H1 (cell line): ENCODE results near the gene HDAC9.

ENCODE experiments used
- CBX5 ChIP-seq: fragments of 300-800, 300-1000 bp; sonication (generic); IDR thresholded peaks from 2 replicates; pipeline ENCODE4 v1.7.1; 2016; ENCODE audit warnings: antibody characterized with exemption, low read length, low read depth
- CEBPB ChIP-seq: IDR thresholded peaks from 2 replicates; pipeline ENCODE4 v1.6.1; 2012; ENCODE audit warnings: low read depth, low read length
- GABPA ChIP-seq: IDR thresholded peaks from 2 replicates; pipeline ENCODE4 v1.6.1; 2011; ENCODE audit warnings: mild to moderate bottlenecking, low read length, moderate library complexity, borderline replicate concordance; ENCODE audit not compliant: insufficient read depth
- TF ChIP-seq, protein P1 (sequence below), 3 experiments: IDR thresholded peaks; 1 replicate in 2 of 3; 2 replicates in 1 of 3; pipeline versions ENCODE4 v1.5.1 to v1.6.1; 2011; ENCODE audit warnings: low read length in 3 of 3, mild to moderate bottlenecking in 3 of 3, inconsistent platforms in 2 of 3, low read depth in 1 of 3, moderate library complexity in 1 of 3; ENCODE audit not compliant: insufficient read depth in 1 of 3; ENCODE audit errors: control extremely low read depth in 1 of 3

DNA sequence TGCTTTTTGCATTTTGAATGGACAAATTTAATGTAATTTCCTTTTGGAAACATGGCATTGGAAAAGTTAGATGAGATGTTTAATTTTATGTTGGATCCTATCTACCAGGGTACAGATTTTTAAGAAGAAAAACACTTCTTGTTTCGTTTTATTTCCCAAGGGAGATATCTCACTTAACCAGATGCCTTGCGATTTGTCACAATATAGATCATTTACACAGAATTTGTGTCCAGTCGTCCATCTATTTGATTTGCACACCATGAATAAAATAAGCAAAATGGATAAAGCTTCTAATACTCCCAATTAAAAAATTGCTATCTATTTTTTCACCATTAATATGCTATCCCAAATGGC, 25.7 kb downstream of the HDAC9 start:
- TF ChIP-seq GABPA: no peak
- TF ChIP-seq CEBPB: no peak
- TF ChIP-seq CBX5: no peak
- TF ChIP-seq, protein P1, sequence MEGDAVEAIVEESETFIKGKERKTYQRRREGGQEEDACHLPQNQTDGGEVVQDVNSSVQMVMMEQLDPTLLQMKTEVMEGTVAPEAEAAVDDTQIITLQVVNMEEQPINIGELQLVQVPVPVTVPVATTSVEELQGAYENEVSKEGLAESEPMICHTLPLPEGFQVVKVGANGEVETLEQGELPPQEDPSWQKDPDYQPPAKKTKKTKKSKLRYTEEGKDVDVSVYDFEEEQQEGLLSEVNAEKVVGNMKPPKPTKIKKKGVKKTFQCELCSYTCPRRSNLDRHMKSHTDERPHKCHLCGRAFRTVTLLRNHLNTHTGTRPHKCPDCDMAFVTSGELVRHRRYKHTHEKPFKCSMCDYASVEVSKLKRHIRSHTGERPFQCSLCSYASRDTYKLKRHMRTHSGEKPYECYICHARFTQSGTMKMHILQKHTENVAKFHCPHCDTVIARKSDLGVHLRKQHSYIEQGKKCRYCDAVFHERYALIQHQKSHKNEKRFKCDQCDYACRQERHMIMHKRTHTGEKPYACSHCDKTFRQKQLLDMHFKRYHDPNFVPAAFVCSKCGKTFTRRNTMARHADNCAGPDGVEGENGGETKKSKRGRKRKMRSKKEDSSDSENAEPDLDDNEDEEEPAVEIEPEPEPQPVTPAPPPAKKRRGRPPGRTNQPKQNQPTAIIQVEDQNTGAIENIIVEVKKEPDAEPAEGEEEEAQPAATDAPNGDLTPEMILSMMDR (IDR thresholded peaks at IDR 0.05; ENCODE audit: control extremely low read depth in 1 of 3, insufficient read depth in 1 of 3, low read depth in 1 of 3, low read length in 3 of 3): no peak
